GM23338 (cell line): ENCODE results near the gene ADAMTS14. TPM values are rescaled to one million over a fixed set of nuclear protein-coding genes. Genes with fewer than 3 reads are reported as not detected.

ENCODE experiments used
- ATAC-seq: fragments of 200-7000 bp; cut with Tn5 transposase; 3 replicates; pipeline ENCODE4 v1.9.1; 2020
- DNase-seq: peaks from one replicate; pipeline ENCODE4 v3.0.0-alpha.2; 2015; ENCODE audit warnings: low spot score
- H2AFZ ChIP-seq: fragments of 200-600 bp; sonication (generic); 2 replicates; pipeline ENCODE4 v1.8.0; 2016; ENCODE audit warnings: antibody characterized with exemption, mild to moderate bottlenecking, moderate library complexity
- H3F3A ChIP-seq: fragments of 200-600 bp; sonication (generic); replicated peaks from 2 replicates; pipeline ENCODE4 v1.8.0; 2017; ENCODE audit warnings: antibody characterized with exemption, mixed run types, low read depth
- H3K27ac ChIP-seq: fragments of 200-600 bp; sonication (generic); 2 replicates; pipeline ENCODE4 v1.6.1; 2016; ENCODE audit warnings: low read depth
- H3K27me3 ChIP-seq: fragments of 200-600 bp; sonication (generic); 2 replicates; pipeline ENCODE4 v1.8.0; 2016; ENCODE audit warnings: mild to moderate bottlenecking, mixed run types, moderate library complexity; ENCODE audit not compliant: insufficient read depth
- H3K36me3 ChIP-seq: fragments of 200-600 bp; sonication (generic); 2 replicates; pipeline ENCODE4 v1.8.0; 2016; ENCODE audit warnings: mild to moderate bottlenecking; ENCODE audit not compliant: insufficient read depth
- H3K4me1 ChIP-seq: fragments of 200-600 bp; sonication (generic); 2 replicates; pipeline ENCODE4 v1.8.0; 2016; ENCODE audit warnings: mild to moderate bottlenecking, moderate library complexity; ENCODE audit not compliant: insufficient read depth
- H3K4me2 ChIP-seq: fragments of 200-600 bp; sonication (generic); 2 replicates; pipeline ENCODE4 v1.7.1; 2017; ENCODE audit warnings: mixed run types
- H3K4me3 ChIP-seq: fragments of 200-600 bp; sonication (generic); 2 replicates; pipeline ENCODE4 v1.6.1; 2016; ENCODE audit warnings: mixed run types
- H3K79me2 ChIP-seq: fragments of 200-600 bp; sonication (generic); replicated peaks from 2 replicates; pipeline ENCODE4 v1.8.0; 2017; ENCODE audit warnings: mild to moderate bottlenecking; ENCODE audit not compliant: insufficient read depth
- H3K9me2 ChIP-seq: fragments of 200-600 bp; sonication (generic); 2 replicates; pipeline ENCODE4 v1.8.0; 2017; ENCODE audit not compliant: insufficient read depth
- H4K20me1 ChIP-seq: fragments of 200-600 bp; sonication (generic); replicated peaks from 2 replicates; pipeline ENCODE4 v1.8.0; 2017; ENCODE audit warnings: mild to moderate bottlenecking; ENCODE audit not compliant: insufficient read depth
- H3K27ac Mint-ChIP-seq: 2 replicates; pipeline ENCODE4 v1.8.0; 2020; ENCODE audit warnings: inconsistent platforms, mild to moderate bottlenecking, moderate library complexity, mixed read lengths
- H3K27me3 Mint-ChIP-seq: 3 replicates; pipeline ENCODE4 v1.8.0; 2022; ENCODE audit warnings: low read depth, mild to moderate bottlenecking, moderate library complexity, mixed read lengths, inconsistent platforms; ENCODE audit not compliant: insufficient read depth, poor library complexity
- H3K36me3 Mint-ChIP-seq: 3 replicates; pipeline ENCODE4 v1.8.0; 2021; ENCODE audit warnings: low read depth, mild to moderate bottlenecking, inconsistent platforms, moderate library complexity, mixed read lengths
- H3K4me1 Mint-ChIP-seq: 3 replicates; pipeline ENCODE4 v1.8.0; 2020; ENCODE audit warnings: mild to moderate bottlenecking, inconsistent platforms, mixed read lengths
- H3K4me3 Mint-ChIP-seq: 3 replicates; pipeline ENCODE4 v1.8.0; 2021; ENCODE audit warnings: moderate library complexity, mild to moderate bottlenecking, inconsistent platforms, mixed read lengths
- H3K9me3 Mint-ChIP-seq: 3 replicates; pipeline ENCODE4 v1.8.0; 2020; ENCODE audit warnings: moderate library complexity, mild to moderate bottlenecking, inconsistent platforms, mixed read lengths
- CREB1 ChIP-seq: fragments of 250-450 bp; sonication (Bioruptor Pico); IDR thresholded peaks from 2 replicates; pipeline ENCODE4 v1.5.0; 2020; ENCODE audit warnings: low read depth, mild to moderate bottlenecking, moderate library complexity
- EZH2 ChIP-seq: fragments of 200-600 bp; sonication (generic); IDR thresholded peaks from one replicate; pipeline ENCODE4 v1.8.0; 2017; ENCODE audit warnings: antibody characterized with exemption, mild to moderate bottlenecking, low read depth; ENCODE audit not compliant: unreplicated experiment
- EZH2phosphoT487 ChIP-seq: fragments of 200-600 bp; sonication (generic); IDR thresholded peaks from one replicate; pipeline ENCODE4 v1.8.1; 2018; ENCODE audit warnings: antibody characterized with exemption; ENCODE audit not compliant: unreplicated experiment
- JUNB ChIP-seq: IDR thresholded peaks from one replicate; pipeline ENCODE4 v1.6.1; 2016; ENCODE audit warnings: antibody characterized with exemption; ENCODE audit not compliant: unreplicated experiment
- NANOG ChIP-seq: IDR thresholded peaks from 2 replicates; pipeline ENCODE4 v1.6.1; 2016; ENCODE audit warnings: antibody characterized with exemption, borderline replicate concordance
- POLR2AphosphoS5 ChIP-seq: IDR thresholded peaks from 2 replicates; pipeline ENCODE4 v1.6.1; 2016; ENCODE audit warnings: antibody characterized with exemption, low read depth
- REST ChIP-seq: IDR thresholded peaks from one replicate; pipeline ENCODE4 v1.6.1; 2018; ENCODE audit warnings: antibody characterized with exemption; ENCODE audit not compliant: unreplicated experiment
- STAT1 ChIP-seq: IDR thresholded peaks from one replicate; pipeline ENCODE4 v1.6.1; 2016; ENCODE audit warnings: antibody characterized with exemption; ENCODE audit not compliant: unreplicated experiment
- ZNF114 ChIP-seq: fragments of 250-450 bp; sonication (Bioruptor Pico); IDR thresholded peaks from 2 replicates; pipeline ENCODE4 v1.5.0; 2020; ENCODE audit warnings: mild to moderate bottlenecking, moderate library complexity
- ZNF331 ChIP-seq: fragments of 250-450 bp; sonication (Bioruptor Pico); IDR thresholded peaks from 2 replicates; pipeline ENCODE4 v1.5.0; 2020; ENCODE audit warnings: low read depth, mild to moderate bottlenecking, moderate library complexity
- polyA plus RNA-seq: library from polyadenylated mRNA; unstranded; fragments of >200 nt; fragmentation: Nextera tagmentation; extraction: Ambion mirVana; gene quantifications from 2 replicates; pipeline ENCODE4 v1.2.1, GENCODE V29; 2016
- total RNA-seq: library from RNA; depleted of rRNA; stranded (reverse); fragments of >200 nt; shearing (Covaris generic); gene quantifications from 2 replicates; pipeline ENCODE4 v1.2.3, GENCODE V29; 2014
- TF ChIP-seq, protein P1 (sequence below): fragments of 250-450 bp; sonication (Bioruptor Pico); IDR thresholded peaks from 2 replicates; pipeline ENCODE4 v1.5.0; 2020; ENCODE audit warnings: mild to moderate bottlenecking, moderate library complexity
- TF ChIP-seq, protein P2 (sequence below): IDR thresholded peaks from 2 replicates; pipeline ENCODE4 v1.6.1; 2016; ENCODE audit warnings: antibody characterized with exemption
- TF ChIP-seq, protein P3 (sequence below), 2 experiments: fragments of 200-600 bp in 1 of 2; sonication (generic) in 1 of 2; conservative IDR thresholded peaks; 2 replicates each; pipeline versions ENCODE4 v1.5.1 to v1.6.1; 2016 to 2017; ENCODE audit warnings: antibody characterized with exemption in 2 of 2, low read depth in 2 of 2, mild to moderate bottlenecking in 2 of 2, moderate library complexity in 1 of 2

The ADAMTS14 gene
- total and polyA plus RNA-seq, 2 experiments from 2014 or later: 1.9 to 2.1 TPM

DNA sequence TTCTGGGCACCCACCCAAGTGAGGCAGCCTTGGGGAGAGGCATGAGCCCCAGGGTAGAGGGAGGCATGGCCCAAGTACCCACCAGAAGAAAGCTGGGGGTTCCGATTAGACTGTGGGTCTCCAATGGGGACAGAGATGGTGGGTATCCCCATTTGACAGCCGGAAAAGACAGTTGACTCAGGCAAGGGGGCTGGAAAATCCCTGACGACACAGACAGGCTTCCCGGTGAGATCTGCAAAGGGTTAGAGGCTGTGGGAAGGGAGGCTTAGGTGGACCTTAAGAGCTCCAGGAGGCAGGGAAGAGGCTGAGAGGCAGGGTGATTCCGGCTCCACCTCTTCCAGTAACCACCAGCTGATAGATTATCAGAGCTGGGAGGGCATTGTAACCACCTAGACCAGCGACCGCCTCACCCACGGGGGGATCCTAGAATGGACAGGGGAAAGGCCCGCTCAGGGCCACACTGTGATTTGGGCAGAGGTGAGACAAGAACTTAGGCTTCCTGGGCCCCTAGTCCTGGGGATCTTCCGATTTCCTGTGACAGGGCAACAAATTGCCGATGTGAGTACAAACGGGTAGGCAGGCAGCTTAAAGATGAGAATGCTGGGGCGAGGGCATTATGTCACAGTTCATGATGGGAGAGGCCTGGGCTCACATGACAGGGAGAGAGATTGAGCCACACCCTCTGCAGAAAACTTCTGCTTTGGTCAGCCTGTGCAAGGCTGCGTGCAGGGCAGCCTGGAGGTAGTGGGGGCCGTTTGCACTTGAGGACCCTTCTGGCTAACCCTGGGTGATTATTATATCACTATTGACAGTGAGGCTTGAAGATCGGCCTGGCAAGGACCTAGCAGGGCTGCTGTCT is 107.4 kb downstream of the ADAMTS14 start:
- H3K9me3 Mint-ChIP-seq: no peaks in the 10 kb centered on the region
- peaks cover 5% of the 10 kb centered on the region for H3K27me3 Mint-ChIP-seq
- H3K27me3 ChIP-seq: no peaks in the 10 kb centered on the region
- H3K4me3 ChIP-seq: no peak overlapping the region
- no peak for DNase-seq
- H3K36me3 ChIP-seq: no peaks in the 10 kb centered on the region
- no peak for ATAC-seq
- no peak overlapping the region for H2AFZ ChIP-seq
- TF ChIP-seq ZNF114 (CRISPR knock-in tag) (no peak), REST (no peak), STAT1 (no peak), JUNB (no peak), POLR2AphosphoS5 (no peak), NANOG (no peak), ZNF331 (no peak), EZH2 (no peak), EZH2phosphoT487 (no peak), CREB1 (CRISPR knock-in tag) (no peak)
- TF ChIP-seq, protein P1, sequence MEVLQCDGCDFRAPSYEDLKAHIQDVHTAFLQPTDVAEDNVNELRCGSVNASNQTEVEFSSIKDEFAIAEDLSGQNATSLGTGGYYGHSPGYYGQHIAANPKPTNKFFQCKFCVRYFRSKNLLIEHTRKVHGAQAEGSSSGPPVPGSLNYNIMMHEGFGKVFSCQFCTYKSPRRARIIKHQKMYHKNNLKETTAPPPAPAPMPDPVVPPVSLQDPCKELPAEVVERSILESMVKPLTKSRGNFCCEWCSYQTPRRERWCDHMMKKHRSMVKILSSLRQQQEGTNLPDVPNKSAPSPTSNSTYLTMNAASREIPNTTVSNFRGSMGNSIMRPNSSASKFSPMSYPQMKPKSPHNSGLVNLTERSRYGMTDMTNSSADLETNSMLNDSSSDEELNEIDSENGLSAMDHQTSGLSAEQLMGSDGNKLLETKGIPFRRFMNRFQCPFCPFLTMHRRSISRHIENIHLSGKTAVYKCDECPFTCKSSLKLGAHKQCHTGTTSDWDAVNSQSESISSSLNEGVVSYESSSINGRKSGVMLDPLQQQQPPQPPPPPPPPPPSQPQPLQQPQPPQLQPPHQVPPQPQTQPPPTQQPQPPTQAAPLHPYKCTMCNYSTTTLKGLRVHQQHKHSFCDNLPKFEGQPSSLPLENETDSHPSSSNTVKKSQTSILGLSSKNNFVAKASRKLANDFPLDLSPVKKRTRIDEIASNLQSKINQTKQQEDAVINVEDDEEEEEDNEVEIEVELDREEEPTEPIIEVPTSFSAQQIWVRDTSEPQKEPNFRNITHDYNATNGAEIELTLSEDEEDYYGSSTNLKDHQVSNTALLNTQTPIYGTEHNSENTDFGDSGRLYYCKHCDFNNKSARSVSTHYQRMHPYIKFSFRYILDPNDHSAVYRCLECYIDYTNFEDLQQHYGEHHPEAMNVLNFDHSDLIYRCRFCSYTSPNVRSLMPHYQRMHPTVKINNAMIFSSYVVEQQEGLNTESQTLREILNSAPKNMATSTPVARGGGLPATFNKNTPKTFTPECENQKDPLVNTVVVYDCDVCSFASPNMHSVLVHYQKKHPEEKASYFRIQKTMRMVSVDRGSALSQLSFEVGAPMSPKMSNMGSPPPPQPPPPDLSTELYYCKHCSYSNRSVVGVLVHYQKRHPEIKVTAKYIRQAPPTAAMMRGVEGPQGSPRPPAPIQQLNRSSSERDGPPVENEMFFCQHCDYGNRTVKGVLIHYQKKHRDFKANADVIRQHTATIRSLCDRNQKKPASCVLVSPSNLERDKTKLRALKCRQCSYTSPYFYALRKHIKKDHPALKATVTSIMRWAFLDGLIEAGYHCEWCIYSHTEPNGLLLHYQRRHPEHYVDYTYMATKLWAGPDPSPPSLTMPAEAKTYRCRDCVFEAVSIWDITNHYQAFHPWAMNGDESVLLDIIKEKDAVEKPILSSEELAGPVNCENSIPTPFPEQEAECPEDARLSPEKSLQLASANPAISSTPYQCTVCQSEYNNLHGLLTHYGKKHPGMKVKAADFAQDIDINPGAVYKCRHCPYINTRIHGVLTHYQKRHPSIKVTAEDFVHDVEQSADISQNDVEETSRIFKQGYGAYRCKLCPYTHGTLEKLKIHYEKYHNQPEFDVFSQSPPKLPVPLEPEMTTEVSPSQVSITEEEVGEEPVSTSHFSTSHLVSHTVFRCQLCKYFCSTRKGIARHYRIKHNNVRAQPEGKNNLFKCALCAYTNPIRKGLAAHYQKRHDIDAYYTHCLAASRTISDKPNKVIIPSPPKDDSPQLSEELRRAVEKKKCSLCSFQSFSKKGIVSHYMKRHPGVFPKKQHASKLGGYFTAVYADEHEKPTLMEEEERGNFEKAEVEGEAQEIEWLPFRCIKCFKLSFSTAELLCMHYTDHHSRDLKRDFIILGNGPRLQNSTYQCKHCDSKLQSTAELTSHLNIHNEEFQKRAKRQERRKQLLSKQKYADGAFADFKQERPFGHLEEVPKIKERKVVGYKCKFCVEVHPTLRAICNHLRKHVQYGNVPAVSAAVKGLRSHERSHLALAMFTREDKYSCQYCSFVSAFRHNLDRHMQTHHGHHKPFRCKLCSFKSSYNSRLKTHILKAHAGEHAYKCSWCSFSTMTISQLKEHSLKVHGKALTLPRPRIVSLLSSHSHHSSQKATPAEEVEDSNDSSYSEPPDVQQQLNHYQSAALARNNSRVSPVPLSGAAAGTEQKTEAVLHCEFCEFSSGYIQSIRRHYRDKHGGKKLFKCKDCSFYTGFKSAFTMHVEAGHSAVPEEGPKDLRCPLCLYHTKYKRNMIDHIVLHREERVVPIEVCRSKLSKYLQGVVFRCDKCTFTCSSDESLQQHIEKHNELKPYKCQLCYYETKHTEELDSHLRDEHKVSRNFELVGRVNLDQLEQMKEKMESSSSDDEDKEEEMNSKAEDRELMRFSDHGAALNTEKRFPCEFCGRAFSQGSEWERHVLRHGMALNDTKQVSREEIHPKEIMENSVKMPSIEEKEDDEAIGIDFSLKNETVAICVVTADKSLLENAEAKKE: no peak
- TF ChIP-seq, protein P2, sequence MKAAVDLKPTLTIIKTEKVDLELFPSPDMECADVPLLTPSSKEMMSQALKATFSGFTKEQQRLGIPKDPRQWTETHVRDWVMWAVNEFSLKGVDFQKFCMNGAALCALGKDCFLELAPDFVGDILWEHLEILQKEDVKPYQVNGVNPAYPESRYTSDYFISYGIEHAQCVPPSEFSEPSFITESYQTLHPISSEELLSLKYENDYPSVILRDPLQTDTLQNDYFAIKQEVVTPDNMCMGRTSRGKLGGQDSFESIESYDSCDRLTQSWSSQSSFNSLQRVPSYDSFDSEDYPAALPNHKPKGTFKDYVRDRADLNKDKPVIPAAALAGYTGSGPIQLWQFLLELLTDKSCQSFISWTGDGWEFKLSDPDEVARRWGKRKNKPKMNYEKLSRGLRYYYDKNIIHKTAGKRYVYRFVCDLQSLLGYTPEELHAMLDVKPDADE: no peak
- TF ChIP-seq, protein P3, sequence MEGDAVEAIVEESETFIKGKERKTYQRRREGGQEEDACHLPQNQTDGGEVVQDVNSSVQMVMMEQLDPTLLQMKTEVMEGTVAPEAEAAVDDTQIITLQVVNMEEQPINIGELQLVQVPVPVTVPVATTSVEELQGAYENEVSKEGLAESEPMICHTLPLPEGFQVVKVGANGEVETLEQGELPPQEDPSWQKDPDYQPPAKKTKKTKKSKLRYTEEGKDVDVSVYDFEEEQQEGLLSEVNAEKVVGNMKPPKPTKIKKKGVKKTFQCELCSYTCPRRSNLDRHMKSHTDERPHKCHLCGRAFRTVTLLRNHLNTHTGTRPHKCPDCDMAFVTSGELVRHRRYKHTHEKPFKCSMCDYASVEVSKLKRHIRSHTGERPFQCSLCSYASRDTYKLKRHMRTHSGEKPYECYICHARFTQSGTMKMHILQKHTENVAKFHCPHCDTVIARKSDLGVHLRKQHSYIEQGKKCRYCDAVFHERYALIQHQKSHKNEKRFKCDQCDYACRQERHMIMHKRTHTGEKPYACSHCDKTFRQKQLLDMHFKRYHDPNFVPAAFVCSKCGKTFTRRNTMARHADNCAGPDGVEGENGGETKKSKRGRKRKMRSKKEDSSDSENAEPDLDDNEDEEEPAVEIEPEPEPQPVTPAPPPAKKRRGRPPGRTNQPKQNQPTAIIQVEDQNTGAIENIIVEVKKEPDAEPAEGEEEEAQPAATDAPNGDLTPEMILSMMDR (conservative IDR thresholded peaks at IDR 0.05; ENCODE audit: low read depth in 2 of 2): no peak
- no peaks in the 10 kb centered on the region for H3K79me2 ChIP-seq
- no peaks in the 10 kb centered on the region for H3K4me1 ChIP-seq
- no peaks in the 10 kb centered on the region for H3K36me3 Mint-ChIP-seq
- H3K4me3 Mint-ChIP-seq: no peak overlapping the region
- peaks cover 4% of the 10 kb centered on the region; the same call in 1 of the 2 replicates for H3K9me2 ChIP-seq
- H3K27ac ChIP-seq: no peak overlapping the region
- H3K4me1 Mint-ChIP-seq: peaks cover 5% of the 10 kb centered on the region; the same call in 2 of the 3 replicates
- 0 out of 2 replicates have a peak overlapping the region, but pooled peaks have one; percentile 28 for H3K27ac Mint-ChIP-seq
- no peaks in the 10 kb centered on the region for H3F3A ChIP-seq
- H3K4me2 ChIP-seq: no peak overlapping the region
- no peaks in the 10 kb centered on the region; the same call in 1 of the 2 replicates for H4K20me1 ChIP-seq
